Measurements from ENCODE around the gene MYBPH. TPM values are rescaled to one million over a fixed set of nuclear protein-coding genes. Genes with fewer than 3 reads are reported as not detected.
A peak's percentile ranks its signal among the peaks of the same experiment; 100 is the strongest.

The MYBPH gene
- polyA plus RNA-seq, 2 of the 4 experiments (the other 2 are of a cell fraction) = not detected

- no peak for DNase-seq (ENCODE audit: low read depth in 1 of 2, low spot score in 1 of 2)
- 33% methylated on average over 8 of the region's 8 CpGs for WGBS (ENCODE audit: missing lambda C conversion rate)
- CTCF ChIA-PET = interaction anchor here (0.9 to 14.7 kb wide), 8 partner anchors 9 to 182 kb away, joined by 3 to 452 read pairs (median 8); partner anchors contain the start of gene PPFIA4
- Histone ChIP-seq H3K4me2 (no peak overlapping the region), H3K4me1 (no peaks in the 10 kb centered on the region), H3K27ac (no peak overlapping the region), H3K9me3 (no peaks in the 10 kb centered on the region), H3K4me3 (no peak overlapping the region)
- ATAC-seq = no peak
- no peak for FAIRE-seq
- POLR2A ChIA-PET = no interaction called here
- peak; percentile 55; the same call in 1 of the 2 replicates for TF ChIP-seq REST (IDR thresholded peaks at IDR 0.05)
- no peak for TF ChIP-seq ZNF302 (CRISPR knock-in tag; IDR thresholded peaks at IDR 0.05)
Observed at GRCh38 chr1:203219934-203220333, 44.3 kb upstream of the MYBPH start.

GRCh38 chr1:203219171-203219570, 43.5 kb upstream of the MYBPH start:
- no peak overlapping the region for H3K27ac ChIP-seq
- CTCF ChIA-PET = interaction anchor here (1.4 to 14.7 kb wide), 8 partner anchors 10 to 181 kb away, joined by 3 to 452 read pairs (median 56); partner anchors contain the start of genes MYBPH and PPFIA4
- ATAC-seq = no peak
- POLR2A ChIA-PET = no interaction called here
- 0% methylated on average over 1 of the region's 1 CpG for WGBS (ENCODE audit: missing lambda C conversion rate)
- FAIRE-seq = no peak
- no peak for TF ChIP-seq CHD2 (IDR thresholded peaks at IDR 0.05; ENCODE audit: low read length, partially characterized antibody)
- TF ChIP-seq RNF2 (IDR thresholded peaks at IDR 0.05; ENCODE audit: borderline replicate concordance, low read depth) = no peak
- TF ChIP-seq FOSL2 (IDR thresholded peaks at IDR 0.05) = no peak
- TF ChIP-seq FOSL2 (CRISPR knock-in tag; IDR thresholded peaks at IDR 0.05) = no peak
- TF ChIP-seq E2F6 (IDR thresholded peaks at IDR 0.05; ENCODE audit: borderline replicate concordance, low read depth) = no peak
- TF ChIP-seq NFE2L2 (conservative IDR thresholded peaks at IDR 0.05; ENCODE audit: low read length) = no peak
- TF ChIP-seq HOXB13 (CRISPR knock-in tag; IDR thresholded peaks at IDR 0.05; ENCODE audit: low read depth) = no peak
- no peaks in the 10 kb centered on the region for H3K9me3 ChIP-seq
- H3K4me1 ChIP-seq = no peaks in the 10 kb centered on the region
- no peak for DNase-seq (ENCODE audit: low read depth in 1 of 2, low spot score in 1 of 2)
- H3K4me2 ChIP-seq = no peak overlapping the region
- H3K4me3 ChIP-seq = no peak overlapping the region

- ATAC-seq (no peak), FAIRE-seq (no peak), DNase-seq (ENCODE audit: low read depth in 1 of 2, low spot score in 1 of 2) (no peak)
- no peaks in the 10 kb centered on the region for H3K4me1 ChIP-seq
- no peak overlapping the region for H3K27ac ChIP-seq
- POLR2A ChIA-PET = no interaction called here
- TF ChIP-seq NR3C1 (IDR thresholded peaks at IDR 0.05) (no peak), HDAC2 (IDR thresholded peaks at IDR 0.05) (no peak), ZFP36 (IDR thresholded peaks at IDR 0.05; ENCODE audit: borderline replicate concordance, partially characterized antibody) (no peak), PHF8 (IDR thresholded peaks at IDR 0.05; ENCODE audit: borderline replicate concordance, low read depth) (no peak), SREBF2 (IDR thresholded peaks at IDR 0.05) (no peak), MAFK (IDR thresholded peaks at IDR 0.05; ENCODE audit: partially characterized antibody) (no peak), POLR2A (IDR thresholded peaks at IDR 0.05; ENCODE audit: low read length) (no peak), BHLHE40 (IDR thresholded peaks at IDR 0.05; ENCODE audit: low read depth, low read length) (no peak), TFCP2L1 (CRISPR knock-in tag; IDR thresholded peaks at IDR 0.05) (no peak), CEBPB (IDR thresholded peaks at IDR 0.05) (no peak), KDM1A (IDR thresholded peaks at IDR 0.05; ENCODE audit: low read depth) (no peak), SMC3 (IDR thresholded peaks at IDR 0.05) (no peak), POLR2AphosphoS2 (conservative IDR thresholded peaks at IDR 0.05; ENCODE audit: low read length) (no peak), HOXA7 (CRISPR knock-in tag; IDR thresholded peaks at IDR 0.05) (no peak), NFE2L2 (conservative IDR thresholded peaks at IDR 0.05; ENCODE audit: low read length) (no peak), MAX (IDR thresholded peaks at IDR 0.05) (no peak), HOXB13 (CRISPR knock-in tag; IDR thresholded peaks at IDR 0.05; ENCODE audit: low read depth) (no peak), EHF (CRISPR knock-in tag; IDR thresholded peaks at IDR 0.05) (no peak), EHMT2 (IDR thresholded peaks at IDR 0.05; ENCODE audit: low read depth) (no peak), HES2 (IDR thresholded peaks at IDR 0.05) (no peak)
- no peak overlapping the region for H3K4me2 ChIP-seq
- 43% methylated on average over 7 of the region's 7 CpGs for WGBS (ENCODE audit: missing lambda C conversion rate)
- no peaks in the 10 kb centered on the region for H3K9me3 ChIP-seq
- CTCF ChIA-PET = interaction anchor here (1.3 to 14.7 kb wide), 20 partner anchors 9 to 258 kb away, joined by 3 to 452 read pairs (median 22); partner anchors contain the start of genes ADORA1, CHIT1, MYBPH and MYOG
- no peak overlapping the region for H3K4me3 ChIP-seq
Observed at GRCh38 chr1:203217668-203218067, 42.0 kb upstream of the MYBPH start.
